Islet precursor cell (in vitro differentiated cells): Measurements from ENCODE around the gene DTD1.
"Not testable (repeated sequence)": the region's sequence is repeated elsewhere in the genome, so short reads cannot be mapped to it uniquely, and the experiment has no call there.

ENCODE experiments used
- DNase-seq: peaks from one replicate; pipeline ENCODE4 v3.0.0-alpha.2; 2018

Gene DTD1

DNA sequence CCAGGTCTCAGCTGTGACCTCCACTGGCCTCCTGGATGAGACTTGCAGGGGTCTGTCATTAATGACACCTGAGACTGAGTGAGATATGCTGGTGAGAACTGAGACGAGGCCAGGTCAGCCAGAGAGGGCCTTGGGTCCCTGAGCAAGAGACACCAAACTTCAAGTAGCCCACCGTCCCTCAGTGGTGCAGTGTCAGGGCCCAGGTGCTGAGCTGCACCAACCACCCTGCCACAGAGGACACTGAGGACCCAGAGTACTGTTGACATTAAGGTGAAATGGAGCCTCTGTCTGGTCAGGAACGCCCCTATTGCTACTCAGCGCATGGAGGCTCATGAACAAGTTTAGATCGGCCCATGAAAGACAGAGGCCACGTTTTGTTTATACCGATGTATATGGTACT lies 161.7 kb downstream of the DTD1 start:
- no peak for DNase-seq

DNA sequence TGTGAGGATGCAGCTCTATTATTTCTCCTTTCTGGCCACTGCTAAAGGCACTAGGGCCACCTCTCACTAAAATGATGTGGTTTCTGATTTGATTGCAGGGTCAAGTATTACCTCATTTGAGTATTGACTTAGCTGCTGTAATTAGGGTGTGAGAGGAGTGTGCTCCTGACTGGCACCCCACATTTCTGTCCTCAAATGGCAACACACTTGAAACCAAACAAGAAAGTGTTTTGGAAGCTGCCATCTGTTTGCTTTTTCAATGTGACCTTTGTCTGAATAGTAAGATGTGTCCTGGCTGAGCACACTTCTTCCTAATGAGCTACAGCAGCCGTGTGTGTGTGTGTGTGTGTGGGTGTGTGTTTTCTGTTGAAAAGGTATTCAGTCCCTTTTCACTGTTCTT lies 162.9 kb downstream of the DTD1 start:
- DNase-seq: no peak

- no peak for DNase-seq
Measured at GRCh38 chr20:18754030-18754652, 166.3 kb downstream of the DTD1 start.

GRCh38 chr20:18754653-18755045 lies 166.8 kb downstream of the DTD1 start:
- DNase-seq: no peak

- not testable (repeated sequence) for DNase-seq
Measured at GRCh38 chr20:18760852-18761251, 173.0 kb downstream of the DTD1 start.

DNA sequence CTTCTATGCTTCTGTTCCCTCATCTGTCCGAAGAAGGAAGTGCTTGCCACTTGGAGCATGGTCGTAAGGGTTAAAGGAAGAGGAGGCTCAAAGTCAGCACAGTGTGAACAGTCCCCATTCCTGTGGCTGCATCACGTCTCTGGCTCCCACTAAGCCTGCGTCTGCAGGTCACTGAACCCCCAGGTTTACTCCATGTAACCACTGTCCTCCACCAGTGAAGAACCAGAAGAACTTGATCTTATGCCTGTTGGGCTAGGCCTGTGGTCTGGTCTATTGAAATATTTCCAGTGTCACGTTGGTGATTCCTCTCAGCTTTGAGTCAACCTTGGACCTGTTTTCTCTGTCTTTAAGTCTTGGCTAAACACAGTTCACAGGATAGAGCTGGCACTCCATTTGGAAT lies 179.8 kb downstream of the DTD1 start:
- no peak for DNase-seq

DNA sequence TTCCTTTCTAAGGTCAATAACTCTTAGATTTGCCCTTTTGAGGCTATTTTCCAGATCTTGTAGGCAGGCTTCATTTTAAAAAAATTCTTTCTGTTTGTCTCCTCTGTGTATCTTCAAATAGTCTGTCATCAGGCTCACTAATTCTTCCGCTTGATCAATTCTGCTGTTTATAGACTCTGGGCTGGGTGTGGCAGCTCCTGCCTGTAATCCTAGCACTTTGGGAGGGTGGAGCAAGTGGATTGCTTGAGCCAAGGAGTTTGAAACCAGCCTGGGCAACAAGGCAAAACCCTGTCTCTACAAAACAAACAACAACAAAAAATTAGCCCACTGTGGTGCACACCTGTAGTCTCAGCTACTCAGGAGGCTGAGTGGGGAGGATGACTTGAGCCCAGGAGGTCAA lies 185.7 kb downstream of the DTD1 start:
- no peak for DNase-seq

DNA sequence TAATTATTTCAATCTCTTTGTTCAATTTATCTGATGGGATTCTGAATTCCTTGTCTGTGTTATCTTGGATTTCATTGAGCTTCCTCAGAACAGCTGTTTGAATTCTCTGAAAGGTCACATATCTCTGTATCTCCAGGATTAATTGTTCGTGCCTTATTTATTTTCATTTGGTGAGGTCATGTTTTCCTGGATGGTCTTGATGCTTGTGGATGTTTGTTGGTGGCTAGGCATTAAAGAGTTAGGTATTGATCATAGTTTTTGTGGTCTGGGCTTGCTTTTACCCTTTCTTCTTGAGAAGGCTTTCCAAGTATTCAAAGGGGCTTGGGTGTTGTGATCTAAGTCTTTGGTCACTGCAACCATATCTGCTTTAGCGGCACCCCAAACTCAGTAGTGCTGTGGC lies 186.4 kb downstream of the DTD1 start:
- DNase-seq: no peak

DNA sequence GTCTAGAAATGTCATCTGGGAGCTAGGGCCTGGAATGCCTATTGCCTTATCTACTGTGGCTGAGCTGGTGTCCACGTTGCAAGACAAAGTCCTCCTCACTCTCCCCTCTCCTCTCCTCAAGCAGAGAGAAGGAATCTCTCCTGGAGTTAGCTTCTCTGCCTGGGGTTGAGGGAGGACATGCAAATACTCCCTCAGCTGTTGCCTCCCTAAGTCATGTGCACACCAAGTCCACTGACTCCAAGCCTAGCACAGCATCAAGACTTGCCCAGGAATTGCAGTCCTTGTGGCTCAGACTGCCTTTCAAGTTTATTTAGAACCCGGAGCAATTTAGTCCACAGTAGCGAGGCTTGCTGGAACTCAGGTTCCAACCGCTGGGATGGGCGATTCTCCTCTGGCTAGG lies 187.8 kb downstream of the DTD1 start:
- no peak for DNase-seq

DNA sequence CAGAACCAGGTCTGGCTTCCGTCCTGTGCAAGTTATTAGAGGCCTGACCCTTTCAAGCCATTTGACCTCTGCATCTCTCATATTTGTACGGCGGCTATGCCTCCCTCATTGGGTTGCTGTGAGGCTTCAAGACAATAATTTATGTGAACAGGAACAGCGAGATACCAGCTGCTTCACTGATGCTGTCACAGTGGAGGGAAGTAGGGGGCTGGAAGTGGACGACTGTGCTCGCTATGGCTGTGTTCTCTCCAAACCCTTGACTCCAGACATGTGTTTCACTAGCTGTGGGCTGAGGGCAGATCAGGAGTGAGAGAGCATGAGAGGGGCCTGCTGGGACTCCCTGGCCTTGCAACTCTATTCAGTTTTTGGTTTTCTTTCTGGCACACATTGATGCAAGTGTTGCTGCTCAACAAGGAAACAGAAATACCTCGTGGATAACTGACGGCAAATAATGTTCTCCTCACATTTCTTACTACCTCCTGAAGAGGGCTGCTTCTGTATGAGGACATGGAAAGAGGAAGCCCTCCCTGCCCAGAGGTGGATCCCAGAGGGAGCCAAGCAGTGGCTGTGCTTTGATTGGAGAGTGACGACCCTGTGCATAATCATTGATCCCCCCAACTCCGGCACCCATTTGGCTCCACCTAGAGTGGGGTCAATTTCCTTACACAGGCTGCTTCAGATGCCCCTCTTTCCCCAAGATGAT lies 191.0 kb downstream of the DTD1 start:
- no peak for DNase-seq

DNA sequence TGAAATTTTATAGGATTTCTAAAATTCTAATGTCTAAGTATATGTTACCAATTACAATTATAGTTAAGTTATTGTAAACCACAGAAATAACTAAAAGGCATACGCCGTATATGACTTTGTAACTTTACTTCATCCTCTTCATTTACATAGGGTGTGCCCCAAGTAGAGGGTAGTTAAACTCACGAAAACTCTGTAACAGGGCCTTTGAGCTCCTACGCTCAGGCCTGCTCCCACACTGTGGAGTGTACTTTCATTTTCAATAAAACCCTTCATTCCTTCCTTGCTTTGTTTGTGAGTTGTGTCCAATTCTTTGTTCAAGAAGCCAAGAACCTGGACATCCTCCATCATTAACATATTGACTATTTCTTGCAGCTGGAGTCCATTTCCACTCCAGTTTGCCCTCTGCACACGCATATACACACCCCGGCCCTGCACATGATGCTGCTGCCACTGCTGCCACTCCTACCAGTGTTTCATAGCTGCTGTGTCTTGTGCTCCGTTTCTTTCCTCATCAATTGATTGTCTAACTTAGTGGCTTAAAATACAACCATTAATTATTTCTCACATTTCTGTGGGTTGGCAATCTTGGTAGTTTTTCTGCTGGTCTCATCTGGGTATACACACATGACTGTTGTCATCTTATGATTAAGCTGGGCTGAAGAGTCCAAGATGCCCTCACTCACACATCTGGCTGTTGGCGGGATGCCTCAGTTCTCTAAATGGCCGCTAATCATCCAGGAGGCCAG lies 192.7 kb downstream of the DTD1 start:
- no peak for DNase-seq

DNA sequence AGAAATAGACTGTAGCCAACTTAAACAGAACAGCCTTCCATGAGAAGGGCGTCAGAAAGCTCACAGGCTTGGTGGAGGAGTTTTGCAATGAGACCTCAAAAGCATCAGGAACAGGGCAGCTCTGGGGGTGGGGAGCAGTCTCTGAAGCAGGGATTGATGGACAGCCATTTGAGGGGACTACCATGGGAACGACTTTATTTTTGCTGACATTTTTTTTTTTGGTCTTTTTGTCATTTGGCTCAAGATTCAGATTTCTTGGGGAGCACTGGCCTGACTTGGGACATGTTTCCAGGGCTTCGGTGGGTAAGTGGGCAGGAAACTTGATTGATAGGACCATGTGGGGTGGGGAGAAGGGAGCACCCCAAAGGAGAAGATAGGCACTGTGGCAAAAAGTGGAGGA lies 193.7 kb downstream of the DTD1 start:
- DNase-seq: no peak

DNA sequence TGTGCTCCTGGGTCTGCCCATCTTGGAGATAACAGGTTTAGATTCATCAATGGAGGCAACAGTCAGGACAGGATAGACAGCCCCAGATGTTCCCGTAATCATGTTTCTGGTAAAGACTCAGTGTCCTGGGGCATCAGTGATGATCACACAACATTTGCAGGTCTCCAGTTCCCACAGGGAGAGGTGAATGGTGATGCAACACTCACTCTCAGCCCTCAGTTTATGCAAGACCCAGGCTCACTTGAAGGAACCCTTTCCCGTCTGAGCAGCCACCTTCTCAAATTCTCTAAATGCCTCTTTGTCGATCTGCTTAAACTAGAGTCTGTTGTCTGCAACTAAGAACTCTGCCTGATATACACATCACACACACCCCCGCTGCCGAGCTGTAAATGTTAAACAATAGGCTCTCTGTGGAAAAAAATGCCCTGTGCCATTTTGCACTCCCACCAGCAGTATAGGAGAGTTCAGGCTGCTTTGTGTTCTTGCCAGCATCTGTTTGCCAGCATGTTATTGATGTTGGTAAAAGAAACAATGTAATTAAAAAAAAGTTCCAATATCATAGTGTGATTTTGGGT lies 195.6 kb downstream of the DTD1 start:
- DNase-seq: peak; percentile 58

DNA sequence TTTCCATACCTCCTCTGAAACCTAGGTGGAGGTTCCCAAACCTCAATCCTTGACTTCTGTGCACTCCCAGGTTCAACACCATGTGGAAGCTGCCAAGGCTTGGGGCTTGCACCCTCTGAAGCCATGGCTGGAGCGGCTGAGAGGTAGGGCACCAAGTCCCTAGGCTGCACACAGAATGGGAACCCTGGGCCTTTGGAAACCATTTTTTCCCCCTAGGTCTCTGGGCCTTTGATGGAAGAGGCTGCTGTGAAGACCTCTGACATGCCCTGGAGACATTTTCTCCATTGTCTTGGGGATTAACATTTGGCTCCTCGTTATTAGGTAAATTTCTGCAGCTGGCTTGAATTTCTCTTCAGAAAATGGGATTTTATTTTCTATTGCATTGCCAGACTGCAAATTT lies 199.2 kb downstream of the DTD1 start:
- not testable (repeated sequence) for DNase-seq

- no peak for DNase-seq
Measured at GRCh38 chr20:18788021-18788420, 200.2 kb downstream of the DTD1 start.

- DNase-seq: no peak
Measured at GRCh38 chr20:18790787-18791186, 202.9 kb downstream of the DTD1 start.

- DNase-seq: peak; percentile 87
Measured at GRCh38 chr20:18793625-18794427, 206.0 kb downstream of the DTD1 start.

DNA sequence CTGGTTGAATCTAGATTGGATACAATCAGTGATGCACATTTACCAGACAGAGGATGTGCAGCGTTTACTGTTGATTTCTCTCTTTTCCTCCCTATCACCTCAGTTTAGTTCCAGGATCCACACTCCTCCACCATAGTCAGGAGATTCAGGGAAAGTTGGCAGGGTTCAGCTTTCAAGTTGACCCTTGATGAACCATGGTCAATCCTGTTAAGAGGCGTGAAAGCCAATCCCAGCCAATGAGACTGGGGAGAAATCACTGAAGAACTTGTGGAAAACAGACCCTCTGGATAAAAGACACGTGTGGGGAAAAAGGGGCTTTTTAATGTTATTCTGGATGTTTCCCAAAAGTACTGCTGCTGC lies 206.6 kb downstream of the DTD1 start:
- DNase-seq: no peak

- no peak for DNase-seq
Measured at GRCh38 chr20:18795366-18795765, 207.5 kb downstream of the DTD1 start.

GRCh38 chr20:18796282-18796833 lies 208.5 kb downstream of the DTD1 start:
- DNase-seq: no peak

- no peak for DNase-seq
Measured at GRCh38 chr20:18801516-18801915, 213.7 kb downstream of the DTD1 start.

DNA sequence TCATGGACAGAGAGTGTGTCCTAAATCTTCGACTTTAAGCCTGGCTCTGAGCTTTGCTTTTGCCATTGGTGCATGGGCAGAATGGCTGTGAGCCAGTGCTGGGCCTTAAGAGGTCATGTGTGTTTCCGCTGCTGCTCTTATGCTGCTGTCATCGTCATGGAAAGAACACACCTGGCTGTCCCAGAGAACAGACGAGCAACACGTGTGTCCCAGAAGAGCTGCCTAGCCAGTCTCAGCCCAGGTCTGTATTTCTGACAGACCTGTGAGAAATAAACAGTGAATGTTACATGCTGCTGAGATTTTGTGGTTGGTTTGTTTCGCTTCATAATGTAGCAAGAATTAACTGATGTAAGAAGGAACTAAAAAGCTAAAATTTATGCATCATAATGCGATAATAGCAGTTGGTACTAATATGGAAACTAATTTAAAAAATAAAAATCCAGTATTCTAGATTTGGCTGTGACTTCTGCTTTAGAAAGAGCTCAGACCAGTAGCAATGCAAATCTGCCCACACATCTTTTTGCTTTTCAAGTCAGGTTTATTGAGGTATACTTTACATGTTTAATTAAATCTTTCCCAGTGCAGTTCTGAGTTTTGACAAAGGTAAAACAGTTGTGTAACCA lies 214.3 kb downstream of the DTD1 start:
- DNase-seq: no peak
